Activated T-helper 1 cell treated with anti-CD3 and anti-CD28 coated beads, Interleukin-12 subunit alpha, Interleukin-12 subunit beta, Interleukin-2, Interleukin-4 antibody, amounts not matched to agents 30 ng/mL and 10 ng/mL and 1 ng/mL, durations not matched to agents 14 hours and 24 hours and 36 hours (primary cell): Measurements from ENCODE around the gene RAB40B. TPM values are rescaled to one million over a fixed set of nuclear protein-coding genes. Genes with fewer than 3 reads are reported as not detected.

Experiments
- DNase-seq: peaks from one replicate; pipeline ENCODE4 v3.0.0; 2021; ENCODE audit warnings: low spot score
- H3K27ac Mint-ChIP-seq: one replicate; pipeline ENCODE4 v1.8.0; 2021; ENCODE audit warnings: mild to moderate bottlenecking, mixed read lengths
- H3K27me3 Mint-ChIP-seq: one replicate; pipeline ENCODE4 v1.8.0; 2022; ENCODE audit warnings: mild to moderate bottlenecking, moderate library complexity, mixed read lengths; ENCODE audit not compliant: insufficient read depth
- H3K36me3 Mint-ChIP-seq: one replicate; pipeline ENCODE4 v1.8.0; 2021; ENCODE audit warnings: low read depth, mixed read lengths
- H3K4me1 Mint-ChIP-seq: one replicate; pipeline ENCODE4 v1.8.0; 2021; ENCODE audit warnings: low read depth, mixed read lengths
- H3K4me3 Mint-ChIP-seq: one replicate; pipeline ENCODE4 v1.8.0; 2021; ENCODE audit warnings: mild to moderate bottlenecking, moderate library complexity, mixed read lengths
- H3K9me3 Mint-ChIP-seq: one replicate; pipeline ENCODE4 v1.8.0; 2021; ENCODE audit warnings: mixed read lengths
- intact Hi-C: fragments of 100-400 bp; cut with micrococcal nuclease; formaldehyde crosslinking; loops from one replicate; pipeline ENCODE4 v1.15.1; 2024
- total RNA-seq: library from RNA; stranded (reverse); gene quantifications from 2 replicates; pipeline ENCODE4 v1.2.3, GENCODE V29; 2022

Gene RAB40B
- total RNA-seq, 1 donor from 2014 or later = 5.2 TPM

DNA sequence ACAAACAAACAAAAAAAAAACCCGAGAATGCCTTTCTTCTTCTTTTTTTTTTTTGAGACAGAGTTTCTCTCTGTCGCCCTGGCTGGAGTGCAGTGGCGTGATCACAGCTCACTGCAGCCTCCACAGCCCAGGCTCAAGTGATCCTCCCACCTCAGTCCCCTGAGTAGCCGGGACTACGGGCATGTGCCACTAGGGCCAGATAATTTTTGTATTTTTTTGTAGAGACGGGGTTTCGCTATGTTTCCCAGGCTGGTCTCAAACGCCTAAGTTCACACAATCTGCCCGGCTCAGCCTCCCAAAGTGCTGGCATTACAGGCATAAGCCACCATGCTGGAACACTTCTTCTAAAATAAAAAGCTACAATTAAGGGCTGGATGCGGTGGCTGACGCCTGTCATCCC is 33.3 kb downstream of the RAB40B start:
- intact Hi-C loops = no loop called here
- peaks cover 6% of the 10 kb centered on the region for H3K4me1 Mint-ChIP-seq
- H3K27me3 Mint-ChIP-seq = peaks cover 3% of the 10 kb centered on the region
- H3K27ac Mint-ChIP-seq = no peak overlapping the region
- no peaks in the 10 kb centered on the region for H3K36me3 Mint-ChIP-seq
- H3K4me3 Mint-ChIP-seq = no peak overlapping the region
- no peak for DNase-seq
- no peaks in the 10 kb centered on the region for H3K9me3 Mint-ChIP-seq

DNA sequence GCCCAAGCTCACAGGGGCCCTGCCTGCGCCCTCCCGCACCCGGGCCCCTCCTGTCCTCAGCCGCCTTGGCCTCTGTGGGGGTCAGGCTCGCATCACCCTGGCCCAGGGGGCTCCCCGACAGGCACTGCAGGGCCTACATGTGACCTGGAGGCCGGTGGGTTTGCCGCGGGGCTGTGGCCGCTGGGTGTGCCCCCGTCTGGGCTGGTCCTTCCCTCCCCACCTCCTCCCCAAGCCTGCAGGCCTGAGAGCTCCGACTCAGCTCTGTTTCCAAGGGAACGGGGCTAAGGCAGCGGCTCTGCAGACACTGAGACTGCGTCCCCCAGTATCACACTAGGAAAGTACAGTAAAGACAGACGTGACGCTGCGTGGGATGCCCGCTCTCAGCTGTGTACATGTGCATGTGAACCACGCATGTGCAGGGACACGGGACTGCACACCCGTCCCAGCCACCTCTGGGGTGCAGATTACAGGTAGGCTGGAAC is 33.8 kb downstream of the RAB40B start:
- Mint-ChIP-seq H3K9me3 (no peaks in the 10 kb centered on the region), H3K27ac (no peak overlapping the region), H3K4me1 (peaks cover 6% of the 10 kb centered on the region), H3K36me3 (no peaks in the 10 kb centered on the region), H3K27me3 (peaks cover 3% of the 10 kb centered on the region), H3K4me3 (no peak overlapping the region)
- no peak for DNase-seq
- intact Hi-C loops = no loop called here

DNA sequence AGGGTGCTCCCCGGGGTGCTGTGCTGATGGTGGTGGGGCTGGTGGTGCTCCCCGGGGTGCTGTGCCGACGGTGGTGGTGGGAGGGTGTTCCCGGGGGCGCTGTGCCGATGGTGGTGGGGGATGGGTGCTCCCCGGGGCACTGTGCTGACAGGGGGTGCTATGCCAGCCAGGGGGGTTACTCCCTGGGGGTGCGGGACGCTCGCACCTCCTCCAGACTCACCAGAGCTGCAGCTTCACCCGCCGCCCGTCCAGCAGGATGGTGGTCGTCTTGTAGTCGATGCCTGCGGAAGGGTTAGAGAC is 34.3 kb downstream of the RAB40B start:
- intact Hi-C loops = no loop called here
- H3K9me3 Mint-ChIP-seq = no peaks in the 10 kb centered on the region

DNA sequence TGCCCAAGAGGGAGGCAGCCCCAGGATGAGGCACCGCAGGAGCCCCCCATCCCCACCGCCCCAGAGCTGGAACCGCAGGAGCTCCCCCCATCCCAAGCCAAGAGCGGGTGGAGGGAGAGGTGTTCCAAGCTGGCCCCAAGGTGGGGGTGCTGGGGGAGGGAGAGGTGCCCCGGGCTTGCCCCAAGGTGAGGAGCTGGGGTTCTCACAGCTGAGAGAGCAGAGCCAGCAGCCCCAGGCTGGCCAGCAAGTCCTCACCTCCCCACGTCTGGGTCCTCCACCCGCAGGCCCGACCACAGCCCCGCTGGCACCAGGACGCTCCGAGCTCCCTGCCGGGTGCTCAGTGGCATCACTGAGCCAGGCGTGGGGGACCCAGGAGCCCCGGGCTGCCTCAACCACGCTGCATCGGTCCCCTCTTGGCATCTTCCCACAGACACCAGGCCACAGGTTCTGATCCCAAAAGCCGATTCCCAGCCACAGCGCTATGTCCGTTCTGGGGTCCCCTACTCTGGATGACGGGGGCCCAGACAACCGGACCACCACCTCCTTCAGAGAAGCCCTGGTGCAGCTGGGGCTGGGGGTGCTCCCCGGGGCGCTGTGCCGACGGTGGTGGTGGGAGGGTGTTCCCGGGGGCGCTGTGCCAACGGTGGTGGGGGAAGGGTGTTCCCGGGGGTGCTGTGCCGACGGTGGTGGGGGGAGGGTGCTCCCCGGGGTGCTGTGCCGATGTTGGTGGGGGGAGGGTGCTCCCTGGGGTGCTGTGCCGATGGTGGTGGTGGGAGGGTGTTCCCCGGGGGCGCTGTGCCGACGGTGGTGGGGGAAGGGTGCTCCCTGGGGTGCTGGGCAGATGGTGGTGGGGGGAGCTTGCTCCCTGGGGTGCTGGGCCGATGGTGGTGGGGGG is 34.9 kb downstream of the RAB40B start:
- H3K27ac Mint-ChIP-seq = no peak overlapping the region
- intact Hi-C loops = no loop called here
- no peak overlapping the region for H3K4me3 Mint-ChIP-seq
- H3K36me3 Mint-ChIP-seq = no peaks in the 10 kb centered on the region
- H3K9me3 Mint-ChIP-seq = no peaks in the 10 kb centered on the region
- peaks cover 4% of the 10 kb centered on the region for H3K4me1 Mint-ChIP-seq
- H3K27me3 Mint-ChIP-seq = peaks cover 3% of the 10 kb centered on the region
- no peak for DNase-seq

More for the DNA sequence above, 34.3 kb downstream of the RAB40B start:
- DNase-seq = no peak
- no peak overlapping the region for H3K27ac Mint-ChIP-seq
- no peaks in the 10 kb centered on the region for H3K36me3 Mint-ChIP-seq
- H3K27me3 Mint-ChIP-seq = peaks cover 3% of the 10 kb centered on the region
- peaks cover 6% of the 10 kb centered on the region for H3K4me1 Mint-ChIP-seq
- H3K4me3 Mint-ChIP-seq = no peak overlapping the region

DNA sequence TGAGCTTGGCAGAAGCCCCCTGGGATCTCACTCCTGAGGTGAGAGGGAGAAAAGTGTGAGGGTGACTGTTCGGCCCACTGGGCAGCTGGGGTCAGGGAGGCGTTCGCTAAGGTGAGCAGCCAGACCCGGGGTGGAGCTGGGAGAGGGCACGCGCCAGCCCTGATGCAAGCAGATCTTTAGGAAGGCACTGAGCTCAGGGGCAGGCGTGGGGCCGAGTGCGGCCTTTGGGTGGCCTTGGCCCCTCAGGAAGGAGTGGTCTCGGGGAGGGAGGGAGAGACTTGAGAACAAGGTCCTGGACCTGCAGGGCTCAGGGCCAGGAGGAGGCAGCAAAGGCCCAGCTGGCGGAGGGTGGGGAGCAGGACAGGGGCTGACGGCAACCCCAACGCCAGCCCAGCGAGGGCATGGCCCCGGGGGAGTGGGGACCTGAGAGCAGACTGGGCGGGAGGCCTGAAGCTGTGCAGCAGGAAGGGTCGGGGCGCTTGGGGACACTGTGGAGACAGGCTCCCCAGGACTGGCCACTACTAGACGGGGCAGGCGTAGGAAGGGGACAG is 35.7 kb downstream of the RAB40B start:
- H3K27ac Mint-ChIP-seq = no peak overlapping the region
- no peaks in the 10 kb centered on the region for H3K36me3 Mint-ChIP-seq
- no peak for DNase-seq
- H3K4me1 Mint-ChIP-seq = no peaks in the 10 kb centered on the region
- peaks cover 3% of the 10 kb centered on the region for H3K27me3 Mint-ChIP-seq
- no peaks in the 10 kb centered on the region for H3K9me3 Mint-ChIP-seq
- intact Hi-C loops = no loop called here
- no peak overlapping the region for H3K4me3 Mint-ChIP-seq

DNA sequence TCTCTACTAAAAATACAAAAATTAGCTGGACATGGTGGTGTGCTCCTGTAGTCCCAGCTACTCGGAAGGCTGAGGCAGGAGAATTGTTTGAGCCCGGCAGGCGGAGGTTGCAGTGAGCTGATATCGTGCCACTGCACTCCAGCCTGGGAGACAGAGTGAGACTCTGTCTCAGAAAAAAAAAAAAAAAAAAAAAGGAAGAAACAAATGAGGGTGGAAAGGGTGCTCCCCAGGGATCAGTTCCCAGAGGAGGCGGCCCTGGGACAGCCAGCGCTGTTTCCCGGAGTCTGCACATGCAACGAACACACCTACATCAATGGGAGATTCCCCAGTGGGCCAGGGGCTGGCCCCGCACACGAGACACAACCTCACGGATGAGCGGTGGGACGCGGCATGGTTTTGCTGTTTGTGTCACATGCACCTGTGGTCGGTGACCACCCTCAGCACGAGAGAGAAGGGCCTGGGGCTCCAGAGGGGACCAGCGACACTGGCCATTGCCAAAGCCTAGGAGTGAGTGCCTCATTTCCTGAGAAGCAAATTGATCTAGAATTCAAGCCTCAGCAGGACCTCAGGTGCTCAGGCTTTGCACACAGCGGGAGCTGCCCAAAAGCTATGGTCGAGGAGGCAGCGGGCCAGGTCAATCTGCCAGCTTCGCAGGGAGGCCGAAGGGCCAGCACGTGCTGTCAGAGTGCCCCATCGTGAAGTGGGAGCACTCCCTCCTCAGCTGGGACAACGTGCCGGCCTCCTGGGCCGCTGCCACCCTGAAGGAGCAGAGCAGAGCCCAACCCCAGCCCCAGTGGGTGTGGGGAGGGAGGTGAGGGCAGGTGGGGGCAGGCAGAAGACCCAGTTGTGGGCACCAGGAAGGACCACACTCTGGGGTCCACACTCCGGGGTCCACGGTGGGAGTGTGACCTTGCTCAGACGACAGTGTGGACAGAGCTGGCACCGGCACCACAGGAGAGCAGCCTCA is 36.5 kb downstream of the RAB40B start:
- Mint-ChIP-seq H3K27me3 (peaks cover 3% of the 10 kb centered on the region), H3K36me3 (no peaks in the 10 kb centered on the region), H3K4me1 (no peaks in the 10 kb centered on the region), H3K4me3 (no peak overlapping the region), H3K9me3 (no peaks in the 10 kb centered on the region), H3K27ac (no peak overlapping the region)
- intact Hi-C loops = no loop called here
- DNase-seq = no peak

DNA sequence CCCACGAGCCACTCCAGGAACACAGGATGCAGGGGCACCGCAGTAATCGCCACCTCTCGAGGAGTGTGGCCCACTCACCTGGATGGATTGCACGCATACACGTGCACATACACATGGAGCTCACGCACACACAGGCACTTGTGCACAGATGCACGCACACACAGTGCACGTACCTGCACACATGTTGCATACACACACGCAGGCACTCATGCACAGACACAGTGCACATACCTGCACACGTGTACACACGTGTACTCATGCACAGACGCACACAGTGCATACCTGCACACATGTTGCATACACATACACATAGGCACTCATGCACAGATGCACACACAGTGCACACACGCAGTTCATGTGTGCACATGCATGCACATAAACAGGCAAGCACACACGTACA is 38.6 kb downstream of the RAB40B start:
- no peaks in the 10 kb centered on the region for H3K27me3 Mint-ChIP-seq
- intact Hi-C loops = no loop called here
- DNase-seq = no peak

DNA sequence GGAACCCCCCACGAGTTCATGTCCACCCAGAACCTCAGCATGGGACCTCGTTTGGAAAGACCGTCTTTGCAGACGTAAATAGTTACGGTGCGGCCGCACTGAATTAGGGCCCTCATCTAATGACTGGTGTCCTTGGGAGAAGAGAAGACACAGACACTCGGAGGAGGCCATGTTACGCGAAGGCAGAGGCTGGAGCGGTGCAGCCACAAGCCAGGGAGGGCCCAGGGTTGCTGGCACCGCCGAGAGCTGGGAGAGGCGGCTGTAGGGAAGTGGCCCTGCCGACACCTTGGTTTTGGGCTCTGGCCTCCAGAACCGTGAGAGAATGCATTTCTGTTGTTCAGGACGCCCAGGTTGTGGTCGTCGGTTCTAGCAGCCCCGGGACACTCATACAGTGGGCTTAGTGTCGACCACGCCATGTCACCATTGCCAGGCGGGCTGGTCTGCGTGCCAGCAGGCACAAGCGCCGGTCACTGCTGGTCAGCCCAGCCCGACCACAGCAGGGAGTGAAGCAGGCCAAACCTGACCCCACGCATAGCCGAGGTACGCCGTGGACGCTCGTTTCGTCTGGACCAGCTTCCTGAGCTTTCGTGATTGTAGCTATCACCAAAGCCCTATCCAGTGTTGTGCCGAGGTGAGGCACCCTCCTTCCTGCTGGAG is 39.6 kb downstream of the RAB40B start:
- no peaks in the 10 kb centered on the region for H3K27me3 Mint-ChIP-seq
- no peaks in the 10 kb centered on the region for H3K4me1 Mint-ChIP-seq
- H3K27ac Mint-ChIP-seq = no peak overlapping the region
- H3K36me3 Mint-ChIP-seq = no peaks in the 10 kb centered on the region
- no peak overlapping the region for H3K4me3 Mint-ChIP-seq
- intact Hi-C loops = no loop called here
- H3K9me3 Mint-ChIP-seq = no peaks in the 10 kb centered on the region
- no peak for DNase-seq

More for the DNA sequence above, 38.6 kb downstream of the RAB40B start:
- H3K36me3 Mint-ChIP-seq = no peaks in the 10 kb centered on the region
- no peaks in the 10 kb centered on the region for H3K4me1 Mint-ChIP-seq
- no peak overlapping the region for H3K4me3 Mint-ChIP-seq
- no peaks in the 10 kb centered on the region for H3K9me3 Mint-ChIP-seq
- H3K27ac Mint-ChIP-seq = no peak overlapping the region

DNA sequence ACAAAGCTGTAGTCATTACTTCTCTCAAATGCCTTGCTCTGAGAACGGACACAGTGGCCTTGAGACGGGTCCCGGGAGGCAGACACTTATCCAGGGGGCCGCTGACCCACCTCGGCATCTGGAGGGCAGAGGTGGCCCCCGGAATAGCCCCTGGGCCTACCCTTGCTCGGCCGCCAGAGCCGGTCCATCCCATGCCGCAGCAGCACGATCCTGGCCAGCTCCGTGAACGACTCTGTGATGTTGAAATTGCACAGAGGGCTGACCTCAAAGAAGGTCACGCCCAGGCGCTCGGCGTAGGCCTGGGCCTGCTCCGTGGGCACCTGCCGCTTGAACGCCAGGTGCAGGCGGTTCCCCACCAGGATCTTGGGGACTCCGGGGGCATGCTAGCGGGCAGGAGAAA is 40.2 kb downstream of the RAB40B start:
- Mint-ChIP-seq H3K4me3 (no peak overlapping the region), H3K4me1 (no peaks in the 10 kb centered on the region), H3K9me3 (no peaks in the 10 kb centered on the region), H3K27ac (no peak overlapping the region), H3K36me3 (no peaks in the 10 kb centered on the region), H3K27me3 (no peaks in the 10 kb centered on the region)
- no peak for DNase-seq
- intact Hi-C loops = no loop called here

DNA sequence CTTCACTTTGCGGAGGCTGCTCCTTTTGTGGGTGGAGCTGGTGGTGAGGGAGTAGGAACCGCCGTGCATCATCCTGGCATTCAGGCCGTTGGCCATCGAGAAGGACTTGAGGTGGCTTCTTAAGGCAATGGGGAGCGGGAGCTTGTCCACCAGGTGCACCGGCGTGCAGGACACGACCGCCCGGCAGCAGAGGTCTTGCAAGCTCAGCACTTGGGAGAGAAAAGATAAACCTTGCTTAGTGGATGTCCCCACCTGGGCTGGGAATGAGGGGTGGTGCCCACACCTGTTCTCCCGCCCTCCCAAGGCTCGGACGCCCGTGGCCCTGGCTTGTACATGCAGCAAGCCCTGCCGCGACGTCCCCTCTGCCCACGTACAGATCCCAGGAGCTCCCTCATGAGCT is 40.6 kb downstream of the RAB40B start:
- H3K4me3 Mint-ChIP-seq = no peak overlapping the region
- no peaks in the 10 kb centered on the region for H3K9me3 Mint-ChIP-seq
- intact Hi-C loops = no loop called here
- no peaks in the 10 kb centered on the region for H3K27me3 Mint-ChIP-seq
- no peaks in the 10 kb centered on the region for H3K36me3 Mint-ChIP-seq
- no peaks in the 10 kb centered on the region for H3K4me1 Mint-ChIP-seq
- H3K27ac Mint-ChIP-seq = no peak overlapping the region
- DNase-seq = no peak

DNA sequence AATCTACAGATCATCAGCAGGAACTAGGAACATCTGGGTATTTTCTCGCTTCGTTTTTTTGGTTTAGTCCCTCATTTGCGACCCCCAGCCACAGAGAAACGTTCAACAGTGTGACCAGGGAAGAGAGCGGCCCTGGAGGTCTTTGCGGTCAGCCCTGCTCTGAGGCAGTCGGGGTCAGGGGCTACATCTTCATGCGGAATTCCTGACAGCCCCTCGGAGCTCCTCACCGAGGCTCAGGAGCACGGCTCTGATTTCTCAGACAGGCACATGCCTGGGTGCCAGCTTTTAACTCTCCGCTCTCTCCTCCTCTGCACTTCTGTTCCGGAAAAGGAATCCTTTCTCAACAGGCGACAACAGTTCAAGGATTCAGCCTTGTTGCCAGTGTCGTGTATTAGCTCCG is 42.2 kb downstream of the RAB40B start:
- no peak for DNase-seq
- H3K9me3 Mint-ChIP-seq = no peaks in the 10 kb centered on the region
- no peaks in the 10 kb centered on the region for H3K27me3 Mint-ChIP-seq
- no peaks in the 10 kb centered on the region for H3K36me3 Mint-ChIP-seq
- H3K4me3 Mint-ChIP-seq = no peak overlapping the region
- intact Hi-C loops = no loop called here
- no peak overlapping the region for H3K27ac Mint-ChIP-seq
- no peaks in the 10 kb centered on the region for H3K4me1 Mint-ChIP-seq

DNA sequence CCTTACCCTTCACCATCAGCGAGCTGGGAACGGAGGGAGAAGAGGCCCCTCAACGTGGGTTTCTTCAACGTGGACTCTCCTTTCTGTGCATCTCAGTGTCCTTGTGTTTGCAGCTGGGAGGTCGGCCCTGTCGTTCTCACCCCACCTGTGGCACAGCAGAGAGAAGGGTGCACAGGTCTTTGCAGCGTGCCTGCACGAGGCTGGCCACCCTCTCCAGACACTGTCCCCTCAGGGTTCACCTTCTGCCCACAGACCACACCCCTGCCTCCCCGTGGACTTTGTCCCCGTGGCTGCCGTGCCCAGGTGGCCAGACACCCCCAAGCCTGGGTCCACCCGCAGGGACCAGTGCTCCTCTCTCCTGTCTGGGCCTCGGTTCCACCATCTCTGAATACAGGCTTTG is 43.0 kb downstream of the RAB40B start:
- H3K4me1 Mint-ChIP-seq = no peaks in the 10 kb centered on the region

More for the DNA sequence above, 43.0 kb downstream of the RAB40B start:
- H3K36me3 Mint-ChIP-seq = no peaks in the 10 kb centered on the region
- no peak overlapping the region for H3K4me3 Mint-ChIP-seq
- H3K27ac Mint-ChIP-seq = no peak overlapping the region
- intact Hi-C loops = no loop called here
- DNase-seq = no peak
- H3K27me3 Mint-ChIP-seq = no peaks in the 10 kb centered on the region
- no peaks in the 10 kb centered on the region for H3K9me3 Mint-ChIP-seq
